Measurements from ENCODE around the gene TRPC3.
A peak's percentile ranks its signal among the peaks of the same experiment; 100 is the strongest.
"Not testable (repeated sequence)": the region's sequence is repeated elsewhere in the genome, so short reads cannot be mapped to it uniquely, and the experiment has no call there.

TRPC3 gene

GRCh38 chr4:121946644-121947043, 5.2 kb downstream of the TRPC3 start:
- no peak for DNase-seq (ENCODE audit: low spot score)

GRCh38 chr4:121943941-121944340, 7.9 kb downstream of the TRPC3 start:
- no peak for DNase-seq (ENCODE audit: low spot score)

- DNase-seq (ENCODE audit: low spot score): no peak
Observed at GRCh38 chr4:121939690-121940089, 12.2 kb downstream of the TRPC3 start.

- no peak for DNase-seq (ENCODE audit: low spot score)
Observed at GRCh38 chr4:121938282-121939092, 13.4 kb downstream of the TRPC3 start.

GRCh38 chr4:121936101-121936500, 15.8 kb downstream of the TRPC3 start:
- DNase-seq (ENCODE audit: low spot score): no peak

- no peak for DNase-seq (ENCODE audit: low spot score)
Observed at GRCh38 chr4:121934635-121935034, 17.2 kb downstream of the TRPC3 start.

- no peak for DNase-seq (ENCODE audit: low spot score)
Observed at GRCh38 chr4:121932212-121932974, 19.5 kb downstream of the TRPC3 start.

- no peak for DNase-seq (ENCODE audit: low spot score)
Observed at GRCh38 chr4:121930304-121930703, 21.6 kb downstream of the TRPC3 start.

- no peak for DNase-seq (ENCODE audit: low spot score)
Observed at GRCh38 chr4:121927948-121928347, 23.9 kb downstream of the TRPC3 start.

GRCh38 chr4:121926490-121926889, 25.4 kb downstream of the TRPC3 start:
- not testable (repeated sequence) for DNase-seq (ENCODE audit: low spot score)

- no peak for DNase-seq (ENCODE audit: low spot score)
Observed at GRCh38 chr4:121923306-121923705, 28.6 kb downstream of the TRPC3 start.

- no peak for DNase-seq (ENCODE audit: low spot score)
Observed at GRCh38 chr4:121913667-121914066, 38.2 kb downstream of the TRPC3 start.

- no peak for DNase-seq (ENCODE audit: low spot score)
Observed at GRCh38 chr4:121908346-121908745, 43.5 kb downstream of the TRPC3 start.

- DNase-seq (ENCODE audit: low spot score): peak; percentile 62
Observed at GRCh38 chr4:121900132-121900983, 51.5 kb downstream of the TRPC3 start.

- DNase-seq (ENCODE audit: low spot score): no peak
Observed at GRCh38 chr4:121898150-121898549, 53.7 kb downstream of the TRPC3 start.

- no peak for DNase-seq (ENCODE audit: low spot score)
Observed at GRCh38 chr4:121888134-121888533, 63.7 kb downstream of the TRPC3 start.

GRCh38 chr4:121885115-121885514, 66.7 kb downstream of the TRPC3 start:
- no peak for DNase-seq (ENCODE audit: low spot score)

GRCh38 chr4:121881158-121881557, 70.7 kb downstream of the TRPC3 start:
- DNase-seq (ENCODE audit: low spot score): no peak

GRCh38 chr4:121879135-121879534, 72.7 kb downstream of the TRPC3 start:
- no peak for DNase-seq (ENCODE audit: low spot score)

GRCh38 chr4:121877041-121877773, 74.7 kb downstream of the TRPC3 start:
- no peak for DNase-seq (ENCODE audit: low spot score)

GRCh38 chr4:121876070-121876469, 75.8 kb downstream of the TRPC3 start:
- DNase-seq (ENCODE audit: low spot score): no peak

GRCh38 chr4:121875652-121876051, 76.2 kb downstream of the TRPC3 start:
- no peak for DNase-seq (ENCODE audit: low spot score)

Measured in LoVo (cell line).